GM18508 (cell line): ENCODE data around the gene RCOR2.

Experiments used
- ATAC-seq: cut with Tn5 transposase; IDR thresholded peaks from one replicate; pipeline ENCODE4 v1.9.1; 2021; ENCODE audit warnings: moderate number of reproducible peaks; ENCODE audit not compliant: insufficient read depth, unreplicated experiment

The RCOR2 gene

DNA sequence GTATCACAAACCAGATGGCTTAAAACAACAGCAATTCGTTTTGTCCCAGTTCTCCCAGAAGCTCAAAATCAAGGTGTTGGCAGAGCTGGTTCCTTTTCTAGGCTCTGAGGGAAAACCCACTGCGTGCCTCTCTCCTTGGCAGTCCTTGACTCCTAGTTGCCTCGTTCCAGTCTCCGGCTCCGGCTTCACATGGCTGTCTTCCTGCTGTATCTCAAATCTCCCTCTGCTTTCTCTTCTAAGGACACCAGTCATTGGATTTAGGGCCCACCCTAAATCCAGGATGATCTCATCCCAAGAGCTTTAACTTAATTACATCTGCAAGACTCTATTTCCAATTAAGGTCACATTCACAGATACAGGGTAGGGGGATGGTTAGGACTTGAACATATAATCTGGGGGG, 12.7 kb upstream of the RCOR2 start:
- ATAC-seq, result no peak

DNA sequence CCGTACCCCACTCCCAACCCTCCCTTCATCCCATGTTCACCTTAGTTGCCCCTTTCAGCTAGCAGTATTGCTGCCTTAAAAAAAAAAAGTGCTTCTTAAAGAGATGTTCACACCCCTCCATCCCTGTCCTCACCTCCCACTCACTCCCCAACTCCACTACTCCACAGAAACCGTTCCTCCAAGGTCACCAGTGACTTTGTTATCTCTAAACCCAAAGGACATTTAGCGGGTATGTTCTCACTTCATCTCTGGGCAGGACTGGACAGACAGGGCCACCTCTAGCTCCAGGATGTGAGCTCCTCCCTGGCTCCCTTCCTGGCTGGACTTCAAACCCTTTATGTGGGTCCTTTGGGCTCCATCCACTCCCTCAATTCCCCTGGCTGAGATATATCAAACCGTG, 6.4 kb upstream of the RCOR2 start:
- ATAC-seq, result no peak

DNA sequence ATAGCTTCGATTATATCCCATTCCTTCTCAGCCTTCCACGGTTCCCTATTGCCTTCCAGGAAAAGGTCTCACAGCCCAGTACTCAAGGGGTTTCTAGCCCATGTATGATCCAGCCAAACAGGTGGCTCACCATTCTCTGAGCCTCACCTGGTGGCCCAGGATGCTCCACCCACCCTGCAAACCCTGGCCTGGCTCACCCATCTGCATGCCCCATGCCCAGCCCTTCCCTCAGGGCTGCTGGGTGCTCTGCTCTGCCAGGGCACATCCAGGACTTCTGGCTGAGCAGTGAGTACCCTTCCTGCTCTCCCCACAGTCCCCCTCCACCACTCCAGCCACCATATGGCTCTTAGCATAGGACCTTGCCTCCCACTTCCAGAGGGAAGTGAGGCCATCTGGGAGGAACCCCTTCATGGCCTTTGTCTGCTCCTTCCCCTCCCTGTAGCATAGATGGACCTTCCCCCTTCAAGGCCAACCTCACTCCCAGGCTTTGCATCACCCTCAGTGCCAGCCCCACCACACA, 5.8 kb upstream of the RCOR2 start:
- ATAC-seq, result no peak

DNA sequence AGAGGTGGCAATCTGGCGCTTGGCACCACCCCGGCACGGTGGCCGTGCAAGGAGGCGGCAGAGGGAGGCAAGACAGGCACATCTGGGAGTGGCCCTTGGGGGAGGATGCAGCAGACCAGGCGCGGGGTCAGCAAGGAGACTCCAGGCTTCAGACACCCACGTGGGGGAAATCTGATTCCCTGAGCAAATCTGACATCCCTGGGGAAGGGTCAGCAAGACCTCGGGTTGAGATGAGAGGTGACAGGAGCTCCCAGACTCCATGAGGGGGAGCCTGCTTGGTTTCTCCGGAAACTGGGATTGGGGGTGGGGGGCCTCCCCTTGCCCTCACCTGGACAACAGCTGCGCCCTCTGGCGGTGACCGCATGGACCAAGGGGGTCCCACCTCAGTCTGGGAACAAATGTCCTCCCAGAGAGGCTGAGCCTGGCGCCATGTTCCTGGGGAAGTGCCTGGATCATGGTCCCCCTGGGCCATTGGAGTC, 4.0 kb upstream of the RCOR2 start:
- ATAC-seq, result no peak

DNA sequence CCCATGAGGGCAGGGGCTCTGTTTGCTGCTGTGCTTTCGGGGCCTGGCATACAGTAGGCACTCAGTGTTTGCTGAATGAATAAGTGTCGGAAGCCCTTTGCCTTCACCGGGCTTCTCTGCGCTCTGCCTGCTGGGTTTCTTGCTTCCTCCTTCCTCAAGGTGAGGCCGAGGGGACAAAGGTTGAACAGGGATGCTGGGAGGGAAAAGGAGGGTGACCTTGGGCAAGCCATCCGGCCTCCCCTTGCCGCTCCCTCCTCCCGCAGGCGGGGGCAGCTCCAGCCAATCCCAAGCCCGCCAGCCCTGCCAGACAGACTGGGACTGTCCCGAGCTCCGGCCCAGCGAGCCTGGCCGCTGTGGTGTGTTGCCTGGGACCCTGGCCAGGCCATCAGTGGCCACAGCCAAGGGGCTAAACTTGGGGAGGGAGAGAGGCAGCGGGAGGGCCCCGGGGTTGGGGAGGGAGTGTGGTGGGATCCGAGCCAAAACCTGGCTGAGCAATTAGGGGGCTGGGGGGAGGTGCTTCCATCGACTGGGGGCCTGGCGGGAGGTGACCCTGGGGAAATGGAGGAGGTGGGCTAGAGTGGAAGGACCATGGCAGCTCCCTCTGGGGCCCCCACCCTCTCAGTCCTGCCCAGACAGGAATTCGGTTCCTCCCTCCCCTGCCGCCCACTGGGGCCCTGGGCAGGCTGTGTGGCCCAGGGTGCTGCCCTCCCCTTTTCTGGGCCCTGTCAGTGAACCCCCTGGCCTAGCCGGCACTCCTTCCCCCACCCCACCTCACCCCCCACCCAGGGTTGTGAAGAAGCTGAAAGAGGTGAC, 3.4 kb upstream of the RCOR2 start:
- no peak for ATAC-seq

DNA sequence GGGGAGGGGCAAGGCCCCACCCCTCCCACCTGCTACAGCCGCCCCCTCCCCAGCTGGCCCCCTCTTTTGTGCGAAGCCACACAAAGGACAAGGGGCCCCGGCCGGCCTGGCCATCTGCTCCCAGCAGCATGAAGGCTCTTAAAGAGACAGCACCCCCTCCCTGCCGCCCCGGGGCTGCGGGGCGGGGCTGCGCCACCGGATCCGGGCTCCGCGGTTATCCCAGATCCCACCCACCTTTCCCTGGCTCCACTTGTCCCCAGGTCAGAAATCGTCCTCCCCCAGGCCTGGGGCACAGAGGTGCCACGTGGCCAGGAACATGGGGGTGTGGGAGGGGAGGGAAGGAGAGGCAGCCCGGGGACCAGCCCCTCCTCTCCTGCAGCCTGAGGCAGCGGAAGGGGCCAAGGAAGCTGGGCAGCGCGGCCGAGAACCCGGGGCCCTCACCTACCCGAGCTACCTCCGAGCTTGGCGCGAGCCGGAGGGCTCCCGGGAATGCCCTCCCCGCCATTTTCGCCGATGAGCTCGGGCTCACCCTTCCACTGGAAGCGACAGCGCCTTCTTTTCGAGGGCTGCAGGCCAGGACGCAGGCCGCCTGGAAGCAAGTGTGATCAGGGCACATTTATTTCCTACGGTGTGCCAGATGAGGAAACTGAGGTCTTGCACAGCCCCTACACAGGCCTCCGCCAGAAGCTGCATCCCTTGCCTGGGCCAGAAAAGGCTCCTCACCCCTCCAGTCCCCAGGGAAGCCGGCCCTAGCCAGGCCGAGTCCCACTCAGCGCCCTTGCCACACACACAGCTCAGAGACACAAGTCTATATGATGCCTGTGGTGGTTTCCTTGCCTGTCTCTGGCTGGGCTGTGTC, 2.5 kb upstream of the RCOR2 start:
- no peak for ATAC-seq

DNA sequence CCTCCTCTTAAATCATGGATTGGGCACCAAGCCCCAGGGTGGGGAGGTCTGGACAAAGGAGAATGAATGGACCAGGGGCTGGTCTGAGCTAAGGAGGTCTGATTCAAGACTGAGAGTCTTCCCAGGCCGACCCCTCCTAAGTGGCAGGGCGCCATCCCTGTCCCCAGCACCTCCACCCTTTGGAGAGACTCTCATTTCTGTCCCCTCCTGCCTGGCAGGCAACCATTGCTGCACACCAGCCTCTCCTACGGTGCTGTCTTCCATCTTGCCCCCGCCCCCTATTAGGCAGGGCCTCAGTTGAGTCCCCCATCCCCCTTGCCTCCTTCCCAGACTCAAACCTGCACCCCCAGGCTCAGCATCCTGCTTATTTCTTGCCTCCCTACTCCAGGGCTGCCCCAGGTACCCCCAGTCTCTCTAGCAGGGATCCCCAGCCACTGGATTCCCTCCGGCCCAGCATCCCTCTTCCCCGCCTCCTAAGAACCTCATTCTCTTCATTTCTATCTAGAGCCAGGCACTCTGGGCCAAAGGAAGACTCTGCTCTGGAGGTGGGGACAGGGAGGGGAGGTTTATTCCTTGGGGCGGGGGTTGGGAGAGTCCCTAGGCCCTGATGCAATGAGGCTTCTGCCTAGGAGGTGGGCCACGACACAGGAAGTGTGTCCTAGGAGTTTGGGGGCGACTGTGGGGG, 1.7 kb upstream of the RCOR2 start:
- no peak for ATAC-seq

DNA sequence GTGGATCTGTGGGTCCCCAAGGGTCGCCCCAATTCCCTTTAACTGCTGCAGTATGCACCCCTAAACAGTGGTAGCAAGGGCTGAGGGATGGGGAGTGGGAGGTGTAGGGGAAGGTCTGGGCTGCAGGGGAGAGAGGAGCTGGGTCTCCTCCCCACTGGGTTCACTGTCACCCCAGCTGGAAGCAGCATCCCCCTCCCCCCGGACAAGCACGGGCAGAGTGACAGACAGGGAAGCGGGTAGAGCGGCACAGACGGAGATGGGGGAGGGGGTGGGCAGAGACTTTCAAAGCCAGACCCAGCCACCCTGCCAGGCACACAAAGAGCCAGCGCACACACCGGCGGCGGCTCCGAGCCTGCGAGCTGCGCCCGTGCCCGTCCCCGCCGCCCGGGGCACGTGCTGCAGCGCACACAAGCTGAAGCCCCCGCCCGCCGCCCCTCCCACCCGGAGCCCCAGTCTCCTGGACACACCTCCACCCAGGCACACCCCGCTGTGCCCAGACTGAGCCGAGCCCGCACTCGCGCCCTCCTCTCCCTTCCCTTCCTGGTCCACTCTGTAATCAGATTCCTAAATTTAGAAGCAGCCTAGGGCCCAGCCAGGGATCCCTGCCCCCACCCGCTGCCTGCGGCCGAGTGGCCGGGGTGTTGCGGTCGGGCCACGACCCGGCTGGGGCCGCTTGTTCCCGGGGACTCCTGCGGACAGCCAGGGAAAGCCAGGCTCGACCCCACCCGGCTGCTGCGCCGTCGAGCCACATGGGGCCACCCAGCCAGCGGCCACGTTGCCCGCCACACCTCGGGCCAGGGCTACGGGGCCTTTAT, 935 bp upstream of the RCOR2 start:
- ATAC-seq, result no peak

DNA sequence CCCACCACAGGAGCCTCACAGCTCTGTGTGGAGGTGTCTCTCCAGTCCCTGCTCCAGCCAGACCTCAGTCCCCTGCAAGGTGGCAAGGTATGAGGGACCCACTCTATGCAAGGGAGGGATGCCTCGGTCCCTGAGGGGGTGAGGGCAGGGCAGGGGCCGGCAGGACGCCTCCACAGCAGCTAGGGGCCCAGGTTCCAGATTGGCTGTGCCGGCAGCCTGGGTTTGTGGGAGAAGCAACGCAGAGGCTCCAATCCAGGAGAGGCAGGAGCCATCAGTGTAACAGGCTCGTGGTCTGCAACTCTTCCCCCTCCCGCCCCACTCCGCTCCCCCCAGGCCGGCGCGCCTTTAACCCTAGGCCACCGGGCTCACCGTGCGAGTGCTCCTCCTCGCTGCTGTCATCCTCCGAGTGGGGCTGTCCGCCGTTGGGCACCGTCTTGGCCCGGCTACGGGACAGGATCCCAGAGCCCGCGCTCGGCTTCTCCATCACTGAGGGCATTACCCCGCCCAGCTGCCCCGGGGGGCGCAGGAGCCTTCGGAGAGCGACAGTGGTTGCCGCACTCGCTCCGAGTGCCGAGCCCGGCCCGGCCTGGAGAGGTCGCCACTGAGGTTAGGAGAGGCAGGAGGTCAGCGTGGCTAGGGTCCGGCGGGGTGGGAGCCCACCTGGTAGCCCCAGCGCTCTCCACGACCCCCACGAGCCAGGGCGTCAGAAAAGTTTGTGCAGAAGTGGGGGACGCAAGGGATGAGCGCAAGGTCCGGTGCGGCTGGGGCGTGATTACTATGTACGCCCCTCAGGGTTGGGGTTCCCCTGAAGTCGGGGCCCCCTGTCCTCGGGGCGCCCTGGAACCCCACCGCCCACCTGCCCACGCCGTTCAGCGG, 765 bp downstream of the RCOR2 start:
- no peak for ATAC-seq

DNA sequence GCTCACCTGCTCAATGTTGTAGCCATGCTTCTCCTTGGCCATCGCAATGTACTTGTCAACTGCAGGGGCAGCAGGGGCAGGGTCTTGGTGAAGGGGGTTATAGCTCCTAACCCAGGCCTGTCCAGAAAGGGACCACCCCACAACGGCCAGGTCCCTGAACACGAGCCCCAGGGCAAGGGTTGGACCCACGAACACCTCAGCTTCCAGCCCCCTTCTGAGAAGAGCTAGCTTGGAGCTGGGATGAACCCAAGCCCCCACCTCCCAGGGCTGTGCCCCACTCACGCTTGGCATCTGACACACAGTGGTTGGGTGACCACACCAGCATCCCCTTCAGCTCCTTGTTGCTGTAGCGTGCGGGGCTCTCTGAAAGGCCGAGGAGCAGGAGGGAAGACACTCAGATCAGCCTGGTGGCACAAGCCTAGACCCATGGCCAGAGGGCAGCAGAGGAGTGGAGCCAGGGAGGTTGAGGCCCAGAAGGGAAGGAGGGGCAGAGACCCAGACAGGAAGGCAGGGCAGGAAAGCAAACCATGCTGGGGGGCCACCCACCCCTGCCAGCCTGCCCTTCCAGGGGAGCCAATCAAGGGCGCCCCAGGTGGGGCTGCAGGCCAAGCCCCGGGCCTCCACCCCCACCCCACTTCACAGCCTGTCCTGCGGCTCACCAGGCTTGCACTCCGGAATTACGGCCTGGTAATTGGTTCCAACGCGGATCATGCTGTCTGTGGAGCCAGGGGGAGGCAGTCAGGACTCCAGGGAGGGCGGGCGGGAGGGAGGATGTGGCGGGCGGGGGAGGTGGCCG, 1.9 kb downstream of the RCOR2 start:
- ATAC-seq, result no peak

DNA sequence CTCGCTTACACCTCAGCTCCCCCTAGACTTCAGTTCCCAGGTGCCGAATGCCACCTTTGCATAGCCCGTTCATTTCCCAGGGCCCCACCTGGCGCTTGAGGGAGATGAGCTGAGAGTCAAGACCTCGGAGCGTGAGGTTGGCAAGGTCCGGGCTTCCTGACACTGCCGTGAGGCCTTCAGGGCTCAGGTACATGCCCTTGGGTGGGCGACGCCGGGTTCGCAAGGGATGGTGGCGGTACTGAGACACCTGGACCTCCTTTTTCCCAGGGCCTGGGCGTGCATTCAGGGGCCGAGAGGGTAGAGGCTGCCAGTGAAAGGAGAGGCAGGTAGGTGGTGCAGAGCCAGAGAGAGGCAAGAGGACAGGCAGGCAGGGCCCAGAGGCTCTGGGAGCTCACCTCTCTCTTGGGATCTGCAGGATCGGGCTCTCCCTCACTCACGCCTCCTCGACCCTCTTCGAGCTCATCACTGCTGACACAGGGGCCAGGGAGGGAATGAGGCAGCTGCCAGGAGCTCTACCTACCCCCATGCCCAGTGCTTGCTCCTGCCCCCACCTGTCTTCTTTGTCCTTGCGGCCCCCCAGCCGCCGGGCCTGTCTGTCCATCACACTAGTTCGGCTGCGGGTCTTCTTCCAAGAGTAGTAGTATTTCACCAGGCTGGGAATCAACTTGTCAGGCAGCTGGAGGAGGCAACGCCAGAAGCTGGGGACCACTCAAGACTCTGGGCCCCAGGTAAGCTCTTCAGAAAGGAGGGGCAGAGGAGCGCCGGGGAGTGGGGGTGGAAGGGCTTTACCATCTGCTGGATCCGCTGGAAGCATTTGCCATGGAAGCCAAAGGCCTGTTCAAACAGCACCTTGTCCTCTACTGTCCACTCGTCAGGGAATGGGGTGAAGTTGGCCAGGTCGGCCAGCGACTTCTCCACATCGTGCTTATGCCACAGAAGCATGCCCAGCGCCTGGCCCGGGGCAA, 2.8 kb downstream of the RCOR2 start:
- no peak for ATAC-seq

DNA sequence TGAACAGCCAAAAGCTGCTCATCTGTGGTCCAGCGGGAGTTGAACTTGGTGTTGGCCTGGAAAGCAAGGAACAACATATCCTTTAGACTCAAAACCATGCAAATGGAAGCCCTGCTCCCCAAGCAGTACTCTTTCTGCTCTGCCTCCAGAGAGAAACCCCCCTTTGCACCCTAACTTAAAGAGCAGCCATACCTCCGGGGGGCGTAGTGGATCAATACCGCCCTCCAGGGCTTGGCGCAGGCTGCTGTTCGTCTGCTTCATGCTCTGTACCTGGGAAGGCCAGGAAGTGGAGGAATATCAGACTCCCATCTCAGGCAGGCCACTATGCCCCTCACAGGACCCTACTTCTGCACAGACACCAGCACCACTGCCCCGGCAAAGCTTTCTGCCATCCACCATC, 4.3 kb downstream of the RCOR2 start:
- ATAC-seq, result no peak

DNA sequence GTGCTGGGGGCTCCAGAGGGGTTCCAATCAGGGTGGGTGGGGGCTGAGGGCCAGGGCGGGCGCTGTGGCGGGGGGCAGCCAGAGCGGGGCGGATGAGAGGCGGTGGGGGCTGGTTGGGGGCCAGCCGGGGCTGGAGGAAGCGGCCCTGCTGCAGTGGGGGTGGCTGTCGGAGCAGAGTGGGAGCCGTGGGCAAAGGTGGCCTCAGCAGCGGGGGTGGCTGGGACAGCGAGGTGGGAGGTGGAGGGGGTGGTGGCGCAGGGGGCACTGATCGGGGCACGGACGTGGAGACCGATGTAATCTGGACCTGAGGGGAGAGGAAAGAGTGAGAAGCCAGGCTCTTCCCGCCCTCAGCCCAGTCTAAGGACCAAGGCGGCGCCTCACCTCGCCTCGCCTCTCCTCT, 5.1 kb downstream of the RCOR2 start:
- no peak for ATAC-seq

DNA sequence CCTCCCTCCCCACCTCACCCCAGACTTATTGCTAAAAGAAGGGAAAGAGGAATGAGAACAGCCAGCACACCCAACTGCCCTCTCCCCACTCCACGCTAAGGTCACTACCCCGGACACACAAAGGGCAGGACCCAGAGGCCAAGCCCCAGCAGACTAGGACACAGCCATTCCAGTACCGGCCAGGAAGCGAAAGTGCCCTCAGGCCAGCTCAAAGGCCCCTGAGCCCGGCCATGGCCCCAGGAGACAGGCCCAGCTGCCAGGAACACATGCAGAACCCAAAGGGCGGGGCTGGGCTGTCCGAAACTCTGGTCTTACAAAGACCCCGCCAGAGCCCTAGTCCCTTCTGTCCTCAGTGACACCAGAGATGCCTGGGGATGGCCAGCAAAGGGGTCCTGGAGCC, 5.5 kb downstream of the RCOR2 start:
- no peak for ATAC-seq

DNA sequence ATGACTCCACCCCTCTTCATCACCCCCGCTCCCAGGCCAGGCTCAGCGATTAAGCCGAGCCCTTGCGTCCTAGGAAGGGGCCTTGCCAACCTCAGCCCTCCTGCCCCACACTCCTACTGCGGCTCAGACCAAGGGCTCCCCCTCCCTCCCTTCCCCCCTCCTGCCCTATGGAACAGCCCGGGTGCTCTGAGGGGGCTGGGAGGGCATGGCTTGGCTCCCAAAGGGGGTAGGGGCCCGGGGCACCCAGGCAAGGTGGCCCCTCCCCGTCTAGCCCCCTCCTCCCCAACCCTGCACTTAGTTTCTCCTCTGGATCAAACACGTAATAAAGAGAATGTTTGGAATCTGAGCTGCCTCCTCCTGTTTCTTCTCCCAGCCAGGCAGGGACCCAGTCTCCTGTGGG, 6.3 kb downstream of the RCOR2 start:
- no peak for ATAC-seq

DNA sequence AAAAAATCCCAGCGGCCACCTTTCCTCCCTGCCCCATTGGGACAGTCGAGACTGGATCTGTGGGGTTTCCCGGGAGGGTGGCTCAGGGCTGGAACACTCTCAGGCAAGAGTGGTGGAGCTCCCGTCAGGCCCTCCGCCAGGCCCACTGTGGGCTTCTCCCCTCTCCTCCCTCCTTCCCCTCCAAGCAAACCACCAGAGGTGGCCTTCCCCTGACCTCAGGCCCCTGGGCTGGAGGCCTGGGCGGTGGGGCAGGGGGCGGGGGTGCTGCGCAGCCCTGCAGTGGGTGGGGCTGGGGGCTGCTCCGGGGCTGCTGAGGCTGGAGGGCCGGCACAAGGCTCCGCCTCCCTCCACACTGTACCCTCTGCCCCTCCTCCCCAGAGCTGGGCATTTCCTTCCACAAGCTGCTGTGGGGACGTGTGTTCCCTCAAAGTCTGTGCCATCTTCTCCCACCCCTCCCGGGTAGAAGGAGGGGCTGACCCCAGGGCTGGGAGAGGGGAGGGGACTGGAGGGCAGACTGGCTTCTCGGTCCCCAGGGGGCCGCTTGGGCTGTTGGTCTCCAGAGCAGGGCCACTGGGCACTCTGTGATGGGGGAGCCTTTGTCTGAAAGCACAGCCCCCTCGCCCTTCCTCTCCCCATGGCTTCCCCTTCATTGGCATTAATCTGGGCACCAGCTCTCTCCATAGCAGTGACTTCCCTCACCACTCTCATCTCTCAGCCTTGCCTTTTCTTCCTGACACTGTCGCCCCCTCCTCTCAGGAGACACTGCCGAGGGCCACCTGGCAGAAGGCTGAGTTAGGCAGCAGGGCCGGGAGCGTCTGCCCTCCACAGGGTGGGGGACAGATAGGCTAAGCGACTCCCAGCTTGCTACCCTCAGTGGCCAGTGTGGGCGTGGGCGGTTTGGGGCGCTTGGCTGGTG, 7.1 kb downstream of the RCOR2 start:
- ATAC-seq, result no peak
